ENCODE results near the gene SPRN. TPM values are rescaled to one million over a fixed set of nuclear protein-coding genes. Genes with fewer than 3 reads are reported as not detected.
A peak's percentile ranks its signal among the peaks of the same experiment; 100 is the strongest.

Gene SPRN
- total and polyA plus RNA-seq, 8 donors, result 0.52 to 6.4 (median 3.3) TPM; not detected in 1

GRCh38 chr10:133401981-133402725 is 22.3 kb downstream of the SPRN start:
- no peaks in the 10 kb centered on the region for H3K27me3 ChIP-seq
- DNase-seq (peak in 1 of 4 donors; percentile 57), ATAC-seq (no peak)
- no peak for TF ChIP-seq CTCF (IDR thresholded peaks at IDR 0.05)
- no peaks in the 10 kb centered on the region for H3K9me3 ChIP-seq
- H3K36me3 ChIP-seq, result peaks cover 0 to 87% of the 10 kb centered on the region in 2 donors
- H3K4me3 ChIP-seq, result no peak overlapping the region
- intact Hi-C loops (cut with DNase I), result no loop called here
- no peak overlapping the region for H3K27ac ChIP-seq
- H3K4me1 ChIP-seq, result peaks cover 0 to 8% of the 10 kb centered on the region in 2 donors

GRCh38 chr10:133401500-133401899 is 22.9 kb downstream of the SPRN start:
- TF ChIP-seq CTCF (IDR thresholded peaks at IDR 0.05), result no peak
- H3K9me3 ChIP-seq, result no peaks in the 10 kb centered on the region
- DNase-seq, result peak in 1 of 4 donors; percentile 60
- no peak overlapping the region for H3K4me3 ChIP-seq
- ATAC-seq, result no peak
- peak overlapping the region in 1 of 2 donors; percentile 48 for H3K27ac ChIP-seq
- peaks cover 0 to 90% of the 10 kb centered on the region in 2 donors for H3K36me3 ChIP-seq
- H3K27me3 ChIP-seq, result no peaks in the 10 kb centered on the region
- peaks cover 0 to 8% of the 10 kb centered on the region in 2 donors for H3K4me1 ChIP-seq
- intact Hi-C loops (cut with DNase I), result no loop called here

- no peak for TF ChIP-seq CTCF (IDR thresholded peaks at IDR 0.05)
- no peaks in the 10 kb centered on the region for H3K9me3 ChIP-seq
- peak overlapping the region in 1 of 2 donors; percentile 48 for H3K27ac ChIP-seq
- no peaks in the 10 kb centered on the region for H3K27me3 ChIP-seq
- H3K36me3 ChIP-seq, result peaks cover 0 to 93% of the 10 kb centered on the region in 2 donors
- H3K4me1 ChIP-seq, result peaks cover 0 to 8% of the 10 kb centered on the region in 2 donors
- H3K4me3 ChIP-seq, result no peak overlapping the region
- intact Hi-C loops (cut with DNase I), result no loop called here
- DNase-seq (no peak), ATAC-seq (no peak)
Measured at GRCh38 chr10:133400624-133401424, 23.6 kb downstream of the SPRN start.

GRCh38 chr10:133399123-133399601 is 25.3 kb downstream of the SPRN start:
- H3K27me3 ChIP-seq, result no peaks in the 10 kb centered on the region
- H3K4me3 ChIP-seq, result no peak overlapping the region
- no peak overlapping the region for H3K27ac ChIP-seq
- H3K36me3 ChIP-seq, result peaks cover 0 to 80% of the 10 kb centered on the region in 2 donors
- DNase-seq (peak in 1 of 4 donors; percentile 63), ATAC-seq (no peak)
- intact Hi-C loops (cut with DNase I), result no loop called here
- peaks cover 11 to 23% of the 10 kb centered on the region in 2 donors for H3K4me1 ChIP-seq
- TF ChIP-seq CTCF (IDR thresholded peaks at IDR 0.05), result no peak
- H3K9me3 ChIP-seq, result no peaks in the 10 kb centered on the region

GRCh38 chr10:133397938-133398337 is 26.5 kb downstream of the SPRN start:
- H3K36me3 ChIP-seq, result peaks cover 0 to 70% of the 10 kb centered on the region in 2 donors
- H3K27me3 ChIP-seq, result no peaks in the 10 kb centered on the region
- H3K9me3 ChIP-seq, result no peaks in the 10 kb centered on the region
- no peak overlapping the region for H3K4me3 ChIP-seq
- no peak for ATAC-seq
- TF ChIP-seq CTCF (IDR thresholded peaks at IDR 0.05), result no peak
- H3K4me1 ChIP-seq, result peaks cover 11 to 29% of the 10 kb centered on the region in 2 donors
- no peak for DNase-seq
- intact Hi-C loops (cut with DNase I), result no loop called here
- no peak overlapping the region for H3K27ac ChIP-seq

Measured in left lung (tissue), 10 donors.